Measurements from ENCODE around the gene FOXA2.
"Not testable (repeated sequence)": the region's sequence is repeated elsewhere in the genome, so short reads cannot be mapped to it uniquely, and the experiment has no call there.

Gene FOXA2

DNA sequence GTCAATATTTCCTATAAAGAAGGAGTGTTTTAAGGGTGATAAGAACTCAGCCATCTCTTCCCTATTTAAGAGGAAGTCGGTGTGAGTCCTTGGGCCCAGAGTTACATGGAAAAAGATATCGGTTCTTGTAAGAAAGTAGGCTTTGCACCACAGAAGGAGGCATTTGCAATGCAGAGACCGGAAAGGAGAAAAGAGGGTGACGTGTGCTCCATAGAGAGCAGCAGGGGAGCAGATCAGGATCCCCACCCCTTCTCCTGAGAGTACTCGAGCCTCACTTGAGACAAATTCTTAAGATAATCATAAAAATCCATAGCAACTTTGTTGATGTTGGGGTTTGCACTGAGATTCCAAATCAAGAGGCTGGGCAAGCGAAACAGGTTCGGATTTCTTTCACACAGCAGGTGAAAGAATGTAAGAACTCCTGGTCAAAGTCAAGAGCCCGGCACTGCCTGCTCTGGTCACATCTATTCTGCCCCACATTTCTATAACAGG, 27.8 kb downstream of the FOXA2 start:
- peaks cover 29% of the 10 kb centered on the region for H3K9me3 Mint-ChIP-seq
- no peak for ATAC-seq (replicated peaks; ENCODE audit: extremely low read depth, poor library complexity, severe bottlenecking)
- H3K36me3 Mint-ChIP-seq (ENCODE audit: insufficient read depth) = no peaks in the 10 kb centered on the region
- H3K27ac Mint-ChIP-seq (ENCODE audit: low read depth) = no peak overlapping the region
- DNase-seq (ENCODE audit: low spot score in 2 of 2) = no peak
- H3K4me1 Mint-ChIP-seq = no peaks in the 10 kb centered on the region
- H3K27me3 Mint-ChIP-seq = peaks cover 23% of the 10 kb centered on the region
- no peak overlapping the region for H3K4me3 Mint-ChIP-seq

DNA sequence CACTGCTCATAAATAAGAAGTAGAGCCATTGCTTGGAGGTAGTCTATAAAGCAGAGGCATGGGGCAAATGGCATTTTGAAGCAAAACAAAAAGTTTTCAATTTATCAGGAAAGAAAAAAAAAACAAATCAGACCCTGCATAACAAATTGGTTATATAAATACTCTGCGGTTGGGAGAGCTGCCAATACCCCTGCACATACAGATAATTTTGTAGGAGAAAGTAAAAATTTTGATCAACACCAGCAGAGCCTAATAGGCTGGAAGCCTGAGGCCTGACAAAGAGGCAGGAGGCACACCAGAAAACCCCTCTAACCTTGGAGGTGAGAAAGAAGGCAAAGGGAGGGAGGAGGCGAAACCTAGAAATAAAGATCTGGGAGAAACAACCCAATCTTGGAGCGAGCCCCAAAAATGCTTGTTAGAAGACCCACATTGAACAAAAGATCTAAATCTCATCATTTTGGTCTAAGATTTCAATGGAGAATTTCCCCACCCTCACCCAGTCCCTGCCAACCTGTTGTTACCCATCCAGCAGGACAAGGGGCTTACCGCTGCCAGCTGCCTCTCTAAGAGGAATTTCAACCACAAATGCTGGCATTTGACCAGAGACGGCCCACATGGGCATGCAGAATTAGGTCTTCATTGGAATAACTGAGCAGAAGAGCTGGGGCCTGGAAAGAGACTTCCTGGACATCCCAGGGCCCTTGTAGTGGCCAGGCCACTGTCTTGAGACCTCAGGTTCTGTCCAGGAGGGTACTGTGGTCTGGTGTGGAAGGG, 28.4 kb downstream of the FOXA2 start:
- Mint-ChIP-seq H3K4me1 (no peaks in the 10 kb centered on the region), H3K4me3 (no peak overlapping the region), H3K27me3 (peaks cover 18% of the 10 kb centered on the region), H3K9me3 (peaks cover 29% of the 10 kb centered on the region), H3K27ac (ENCODE audit: low read depth) (no peak overlapping the region), H3K36me3 (ENCODE audit: insufficient read depth) (no peaks in the 10 kb centered on the region)
- no peak for DNase-seq (ENCODE audit: low spot score in 2 of 2)
- ATAC-seq (replicated peaks; ENCODE audit: extremely low read depth, poor library complexity, severe bottlenecking) = no peak

GRCh38 chr20:22554391-22554790, 30.0 kb downstream of the FOXA2 start:
- no peak for DNase-seq (ENCODE audit: low spot score in 2 of 2)
- no peak overlapping the region for H3K27ac Mint-ChIP-seq (ENCODE audit: low read depth)
- peaks cover 2% of the 10 kb centered on the region for H3K27me3 Mint-ChIP-seq
- H3K9me3 Mint-ChIP-seq = peaks cover 29% of the 10 kb centered on the region
- no peaks in the 10 kb centered on the region for H3K36me3 Mint-ChIP-seq (ENCODE audit: insufficient read depth)
- H3K4me3 Mint-ChIP-seq = no peak overlapping the region
- H3K4me1 Mint-ChIP-seq = no peaks in the 10 kb centered on the region
- no peak for ATAC-seq (replicated peaks; ENCODE audit: extremely low read depth, poor library complexity, severe bottlenecking)

- H3K27me3 Mint-ChIP-seq = not testable (repeated sequence)
These were observed 33.9 kb downstream of the FOXA2 start for GRCh38 chr20:22550514-22550913.

DNA sequence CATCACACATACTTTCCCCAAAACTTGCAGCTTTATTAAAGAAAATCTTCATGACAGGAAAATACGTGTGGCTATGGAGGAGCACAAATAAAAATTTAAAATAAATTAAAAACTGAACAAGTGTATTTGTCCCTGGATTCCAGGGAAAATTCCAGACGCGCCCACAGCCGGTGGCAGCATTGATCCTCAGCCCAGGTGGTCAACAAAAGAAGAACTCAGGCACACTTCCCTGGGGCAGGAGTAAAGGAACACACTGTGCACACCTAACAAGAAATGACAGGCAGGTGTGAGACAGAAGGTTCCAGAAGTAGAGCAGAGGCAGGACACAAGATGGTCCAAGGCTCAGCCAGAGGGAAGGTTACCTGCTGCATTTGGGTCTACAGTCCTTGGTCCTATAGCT, 36.3 kb downstream of the FOXA2 start:
- no peaks in the 10 kb centered on the region for H3K4me1 Mint-ChIP-seq
- H3K36me3 Mint-ChIP-seq (ENCODE audit: insufficient read depth) = no peaks in the 10 kb centered on the region
- DNase-seq (ENCODE audit: low spot score in 2 of 2) (no peak), ATAC-seq (replicated peaks; ENCODE audit: extremely low read depth, poor library complexity, severe bottlenecking) (no peak)
- H3K9me3 Mint-ChIP-seq = peaks cover 24% of the 10 kb centered on the region
- H3K27ac Mint-ChIP-seq (ENCODE audit: low read depth) = no peak overlapping the region
- no peak overlapping the region for H3K4me3 Mint-ChIP-seq
- no peaks in the 10 kb centered on the region for H3K27me3 Mint-ChIP-seq

More at GRCh38 chr20:22550514-22550913, 33.9 kb downstream of the FOXA2 start:
- H3K4me1 Mint-ChIP-seq; H3K27ac Mint-ChIP-seq (ENCODE audit: low read depth); H3K4me3 Mint-ChIP-seq; H3K36me3 Mint-ChIP-seq (ENCODE audit: insufficient read depth); ATAC-seq (replicated peaks; ENCODE audit: extremely low read depth, poor library complexity, severe bottlenecking); DNase-seq (ENCODE audit: low spot score in 2 of 2): not testable (repeated sequence)
- H3K9me3 Mint-ChIP-seq = peaks cover 34% of the 10 kb centered on the region

- Mint-ChIP-seq H3K27ac (ENCODE audit: low read depth) (no peak overlapping the region), H3K36me3 (ENCODE audit: insufficient read depth) (no peaks in the 10 kb centered on the region), H3K9me3 (peaks cover 15% of the 10 kb centered on the region), H3K4me1 (no peaks in the 10 kb centered on the region), H3K4me3 (no peak overlapping the region), H3K27me3 (no peaks in the 10 kb centered on the region)
- DNase-seq (ENCODE audit: low spot score in 2 of 2) = no peak
- no peak for ATAC-seq (replicated peaks; ENCODE audit: extremely low read depth, poor library complexity, severe bottlenecking)
These were observed 38.0 kb downstream of the FOXA2 start for GRCh38 chr20:22546344-22546743.

DNA sequence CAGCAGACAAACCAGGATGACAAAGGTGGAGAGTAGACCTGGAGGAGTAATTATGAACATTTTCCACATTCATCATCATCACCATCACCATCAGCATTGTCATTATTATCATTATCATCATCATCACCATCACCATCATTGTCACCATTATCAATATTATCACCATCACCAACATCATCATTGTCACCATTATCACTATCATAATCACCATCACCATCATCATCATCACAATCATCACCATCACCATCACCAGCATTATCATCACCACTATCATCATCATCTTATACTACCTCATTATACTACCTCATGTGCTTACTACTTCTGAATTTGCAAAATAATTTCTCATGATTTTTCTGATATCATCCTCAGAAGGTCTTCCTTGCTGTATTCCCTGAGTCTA, 39.3 kb downstream of the FOXA2 start:
- no peak for DNase-seq (ENCODE audit: low spot score in 2 of 2)
- H3K4me3 Mint-ChIP-seq = no peak overlapping the region
- ATAC-seq (replicated peaks; ENCODE audit: extremely low read depth, poor library complexity, severe bottlenecking) = no peak
- no peaks in the 10 kb centered on the region for H3K27me3 Mint-ChIP-seq
- H3K4me1 Mint-ChIP-seq = no peaks in the 10 kb centered on the region
- peaks cover 15% of the 10 kb centered on the region for H3K9me3 Mint-ChIP-seq
- H3K27ac Mint-ChIP-seq (ENCODE audit: low read depth) = no peak overlapping the region
- H3K36me3 Mint-ChIP-seq (ENCODE audit: insufficient read depth) = no peaks in the 10 kb centered on the region

DNA sequence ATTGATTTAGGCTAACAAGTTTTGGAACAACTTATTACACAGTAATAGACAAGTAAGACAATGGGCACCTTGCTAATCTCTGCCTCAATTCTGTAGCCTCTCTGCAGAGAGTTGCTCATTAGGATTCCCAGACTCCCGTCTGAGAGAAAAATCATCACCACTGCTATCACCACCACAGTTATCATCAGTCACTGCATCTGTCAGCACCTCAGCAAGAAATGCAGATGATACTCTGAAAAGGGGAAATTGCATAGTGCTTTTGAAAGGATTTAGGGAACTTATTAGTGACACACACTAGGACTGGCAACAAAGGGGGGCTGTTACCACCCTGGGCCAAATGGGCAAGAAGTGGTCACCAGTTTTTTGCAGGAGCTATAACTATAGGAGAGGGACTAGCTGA, 39.9 kb downstream of the FOXA2 start:
- Mint-ChIP-seq H3K9me3 (peaks cover 15% of the 10 kb centered on the region), H3K36me3 (ENCODE audit: insufficient read depth) (no peaks in the 10 kb centered on the region), H3K4me1 (no peaks in the 10 kb centered on the region), H3K4me3 (no peak overlapping the region), H3K27me3 (no peaks in the 10 kb centered on the region), H3K27ac (ENCODE audit: low read depth) (no peak overlapping the region)
- ATAC-seq (replicated peaks; ENCODE audit: extremely low read depth, poor library complexity, severe bottlenecking) (no peak), DNase-seq (ENCODE audit: low spot score in 2 of 2) (no peak)

DNA sequence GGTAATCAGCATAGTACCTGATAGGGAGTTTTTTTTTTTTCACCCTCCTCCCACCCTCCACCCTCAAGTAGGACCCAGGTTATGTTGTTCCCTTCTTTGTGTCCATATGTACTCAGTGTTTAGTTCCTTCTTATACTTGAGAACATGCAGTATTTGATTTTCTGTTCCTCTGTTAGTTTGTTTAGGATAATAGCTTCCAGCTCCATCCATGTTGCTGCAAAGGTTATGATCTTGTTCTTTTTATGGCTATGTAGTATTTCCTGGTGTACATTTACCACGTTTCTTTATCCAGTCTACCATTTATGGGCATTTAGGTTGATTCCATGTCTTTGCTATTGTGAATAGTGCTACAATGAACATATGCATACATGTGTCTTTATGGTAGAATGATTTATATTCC, 41.9 kb downstream of the FOXA2 start:
- ATAC-seq (replicated peaks; ENCODE audit: extremely low read depth, poor library complexity, severe bottlenecking) = no peak
- Mint-ChIP-seq H3K27ac (ENCODE audit: low read depth) (no peak overlapping the region), H3K4me3 (no peak overlapping the region), H3K4me1 (no peaks in the 10 kb centered on the region), H3K9me3 (peaks cover 25% of the 10 kb centered on the region), H3K27me3 (no peaks in the 10 kb centered on the region), H3K36me3 (ENCODE audit: insufficient read depth) (no peaks in the 10 kb centered on the region)
- no peak for DNase-seq (ENCODE audit: low spot score in 2 of 2)

- DNase-seq (ENCODE audit: low spot score in 2 of 2) = no peak
- H3K27ac Mint-ChIP-seq (ENCODE audit: low read depth) = no peak overlapping the region
- H3K4me3 Mint-ChIP-seq = no peak overlapping the region
- peaks cover 19% of the 10 kb centered on the region for H3K9me3 Mint-ChIP-seq
- ATAC-seq (replicated peaks; ENCODE audit: extremely low read depth, poor library complexity, severe bottlenecking) = no peak
- no peaks in the 10 kb centered on the region for H3K27me3 Mint-ChIP-seq
- no peaks in the 10 kb centered on the region for H3K4me1 Mint-ChIP-seq
- H3K36me3 Mint-ChIP-seq (ENCODE audit: insufficient read depth) = no peaks in the 10 kb centered on the region
These were observed 43.5 kb downstream of the FOXA2 start for GRCh38 chr20:22540832-22541231.

DNA sequence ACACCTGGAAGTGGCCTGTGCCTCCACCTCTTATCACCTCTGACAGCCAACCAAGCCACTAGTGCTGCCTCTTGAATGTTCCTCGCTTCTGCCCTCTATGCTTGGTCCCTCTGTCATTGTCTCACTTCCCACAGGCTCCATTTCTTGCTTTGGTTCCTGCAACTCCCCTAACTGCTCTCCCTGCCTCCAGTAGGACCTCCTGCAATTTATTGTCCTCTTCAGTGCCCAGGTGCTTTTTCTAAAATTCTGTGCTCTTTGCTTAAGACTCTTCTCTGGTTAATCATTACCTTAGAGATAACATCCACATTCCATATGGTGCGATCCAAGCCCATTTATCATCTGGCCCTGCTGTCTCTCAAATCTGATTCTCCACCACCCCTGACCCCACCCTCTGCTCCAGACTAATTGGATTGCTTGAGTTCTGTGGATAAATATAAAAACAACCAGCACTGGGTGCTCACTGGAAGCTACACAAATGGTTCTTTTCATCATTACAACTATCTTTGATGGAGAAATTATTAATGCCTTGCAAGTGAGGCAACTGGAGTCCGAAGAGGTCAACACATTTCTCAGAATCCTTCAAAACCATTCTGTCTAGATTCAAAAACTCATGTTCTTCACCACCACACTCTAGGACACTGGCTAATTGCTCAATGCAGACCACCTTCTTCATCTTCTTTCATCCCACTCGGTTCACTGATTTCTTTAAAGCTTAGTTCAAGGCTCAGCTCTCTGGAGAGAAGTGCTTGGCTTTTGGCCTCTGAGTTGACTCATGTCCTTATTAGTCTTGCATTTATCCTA, 47.2 kb downstream of the FOXA2 start:
- Mint-ChIP-seq H3K27me3 (no peaks in the 10 kb centered on the region), H3K9me3 (peaks cover 19% of the 10 kb centered on the region), H3K36me3 (ENCODE audit: insufficient read depth) (no peaks in the 10 kb centered on the region), H3K27ac (ENCODE audit: low read depth) (no peak overlapping the region), H3K4me3 (no peak overlapping the region), H3K4me1 (no peaks in the 10 kb centered on the region)
- ATAC-seq (replicated peaks; ENCODE audit: extremely low read depth, poor library complexity, severe bottlenecking) (no peak), DNase-seq (ENCODE audit: low spot score in 2 of 2) (no peak)

DNA sequence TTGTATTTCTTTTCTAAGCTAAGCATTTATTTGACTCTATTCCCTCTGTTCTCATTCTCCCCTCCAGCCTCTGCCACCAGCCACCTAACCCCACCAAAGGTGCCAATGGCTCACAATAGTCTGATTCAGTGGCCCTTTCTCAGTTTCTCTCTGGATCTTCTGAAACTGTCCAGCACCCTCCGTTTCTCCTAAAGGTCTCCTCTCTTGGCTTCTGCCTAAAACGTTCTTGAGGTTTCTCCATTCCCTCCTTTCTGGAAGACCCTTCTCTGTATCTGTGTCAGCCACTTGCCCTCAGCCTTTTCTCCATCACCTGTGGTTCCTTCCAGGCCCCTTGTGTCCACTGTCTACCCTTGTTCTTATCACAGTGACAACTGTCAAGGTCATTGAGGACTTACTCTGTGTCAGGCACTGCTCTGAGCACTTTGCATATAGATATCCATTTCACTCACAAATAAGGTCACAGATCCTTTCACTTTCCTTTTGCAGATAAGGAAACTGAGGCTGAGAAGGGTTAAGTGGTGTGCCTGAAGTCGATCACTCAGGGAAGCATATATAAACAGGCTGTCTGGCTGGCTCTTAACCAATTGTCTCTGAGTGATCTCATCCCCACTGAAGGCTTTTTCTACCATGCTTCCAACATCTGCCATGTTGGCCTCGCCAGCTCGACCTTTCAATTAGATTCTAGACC, 48.1 kb downstream of the FOXA2 start:
- ATAC-seq (replicated peaks; ENCODE audit: extremely low read depth, poor library complexity, severe bottlenecking) (no peak), DNase-seq (ENCODE audit: low spot score in 2 of 2) (no peak)
- no peak overlapping the region for H3K4me3 Mint-ChIP-seq
- no peaks in the 10 kb centered on the region for H3K36me3 Mint-ChIP-seq (ENCODE audit: insufficient read depth)
- no peak overlapping the region for H3K27ac Mint-ChIP-seq (ENCODE audit: low read depth)
- H3K9me3 Mint-ChIP-seq = peaks cover 21% of the 10 kb centered on the region
- no peaks in the 10 kb centered on the region for H3K27me3 Mint-ChIP-seq
- no peaks in the 10 kb centered on the region for H3K4me1 Mint-ChIP-seq
